IPS DF 4.7 (cell line): ENCODE data around the gene OR10A5.
"Not testable (repeated sequence)": the region's sequence is repeated elsewhere in the genome, so short reads cannot be mapped to it uniquely, and the experiment has no call there.

Experiments used
- DNase-seq: peaks from one replicate; pipeline ENCODE4 v3.0.0-alpha.2; 2013; ENCODE audit warnings: low spot score; ENCODE audit errors: extremely low read depth

OR10A5 gene

DNA sequence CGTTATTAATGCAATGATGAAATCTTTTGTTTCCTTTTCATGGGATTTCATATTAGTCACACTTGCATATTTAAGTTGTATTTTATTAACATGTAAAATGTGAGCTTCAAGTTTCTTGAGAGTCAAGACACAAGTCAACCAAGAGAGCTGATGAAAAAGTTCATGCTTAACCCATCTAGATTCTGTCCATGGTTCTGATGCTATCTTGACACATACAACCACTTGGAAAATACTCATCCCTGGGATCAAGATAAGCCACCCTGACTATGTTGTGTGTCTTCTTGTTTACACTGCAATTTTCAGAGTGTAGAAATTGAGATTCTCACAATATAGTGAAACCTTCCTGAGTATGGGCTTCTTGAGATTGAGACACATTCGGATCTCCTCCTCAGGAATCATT lies 30.3 kb downstream of the OR10A5 start:
- DNase-seq = no peak

DNA sequence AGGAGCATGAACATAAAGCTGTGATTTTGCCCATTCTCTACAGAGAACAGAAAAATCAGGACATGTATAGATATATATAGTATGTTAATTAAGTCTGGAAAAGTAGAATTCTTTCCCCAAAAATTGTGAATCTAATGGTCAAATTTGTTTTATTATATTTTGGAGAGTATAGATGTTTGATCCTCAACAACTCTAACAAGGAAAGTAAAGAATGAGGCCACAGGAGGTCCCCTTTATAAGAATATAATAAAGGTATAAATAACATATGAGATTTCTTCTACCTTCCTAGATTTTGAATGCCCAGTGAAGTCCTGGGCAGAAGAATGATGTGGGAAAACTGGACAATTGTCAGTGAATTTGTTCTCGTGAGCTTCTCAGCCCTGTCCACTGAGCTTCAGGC lies 30.8 kb downstream of the OR10A5 start, which contains the start of gene OR10A4:
OR10A4 (plus strand) TSS at position 301 of the 400 bp plus-strand sequence; CDS start at position 324, 23 bp downstream.
- no peak for DNase-seq

DNA sequence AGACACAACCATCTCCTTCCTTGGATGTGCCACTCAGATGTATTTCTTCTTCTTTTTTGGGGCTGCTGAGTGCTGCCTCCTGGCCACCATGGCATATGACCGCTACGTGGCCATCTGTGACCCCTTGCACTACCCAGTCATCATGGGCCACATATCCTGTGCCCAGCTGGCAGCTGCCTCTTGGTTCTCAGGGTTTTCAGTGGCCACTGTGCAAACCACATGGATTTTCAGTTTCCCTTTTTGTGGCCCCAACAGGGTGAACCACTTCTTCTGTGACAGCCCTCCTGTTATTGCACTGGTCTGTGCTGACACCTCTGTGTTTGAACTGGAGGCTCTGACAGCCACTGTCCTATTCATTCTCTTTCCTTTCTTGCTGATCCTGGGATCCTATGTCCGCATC lies 31.4 kb downstream of the OR10A5 start:
- DNase-seq = no peak

DNA sequence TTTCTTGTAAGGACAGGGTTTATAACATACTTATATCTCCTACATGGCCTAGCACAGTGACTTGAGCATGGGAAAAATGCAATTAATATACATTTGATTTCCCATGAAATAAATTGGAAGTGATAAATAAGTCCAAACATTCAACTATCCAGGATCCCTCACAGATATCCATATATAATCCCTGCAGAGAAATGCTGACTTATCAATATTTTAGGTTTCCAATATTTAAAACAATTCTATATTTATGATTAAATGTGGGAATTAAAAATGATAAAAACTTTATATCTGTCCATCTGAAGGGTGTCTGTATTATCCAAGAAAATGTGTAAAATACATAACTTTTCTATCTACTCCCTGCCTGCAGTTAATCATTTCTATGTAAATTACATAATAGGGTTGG lies 37.3 kb downstream of the OR10A5 start:
- DNase-seq = no peak

DNA sequence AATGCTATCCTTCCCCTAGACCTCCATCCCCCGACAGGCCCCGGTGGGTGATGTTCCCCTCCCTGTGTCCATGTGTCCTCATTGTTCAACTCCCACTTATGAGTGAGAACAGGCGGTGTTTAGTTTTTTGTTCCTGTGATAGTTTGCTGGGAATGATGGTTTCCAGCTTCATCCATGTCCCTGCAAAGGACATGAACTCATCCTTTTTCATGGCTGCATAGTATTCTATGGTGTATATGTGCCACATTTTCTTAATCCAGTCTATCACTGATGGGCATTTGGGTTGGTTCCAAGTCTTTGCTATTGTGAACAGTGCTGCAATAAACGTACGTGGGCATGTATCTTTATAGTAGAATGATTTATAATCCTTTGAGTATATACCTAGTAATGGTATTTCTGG lies 42.2 kb downstream of the OR10A5 start:
- DNase-seq = not testable (repeated sequence)

DNA sequence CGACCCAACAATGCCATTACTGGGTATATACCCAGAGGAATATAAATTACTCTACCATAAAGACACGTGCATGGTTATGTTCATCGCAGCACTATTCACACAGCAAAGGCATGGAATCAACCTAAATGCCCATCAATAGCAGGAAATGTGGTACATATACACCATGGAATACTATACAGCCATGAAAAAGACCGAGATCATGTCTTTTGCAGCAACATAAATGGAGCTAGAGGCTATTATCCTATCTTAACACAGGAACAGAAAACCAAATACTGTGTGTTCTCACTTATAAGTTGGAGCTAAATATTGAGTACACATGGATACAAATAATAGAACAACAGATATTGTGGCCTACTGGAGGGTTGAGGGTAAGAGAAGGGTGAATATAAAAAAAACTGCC lies 43.3 kb downstream of the OR10A5 start:
- DNase-seq = no peak

DNA sequence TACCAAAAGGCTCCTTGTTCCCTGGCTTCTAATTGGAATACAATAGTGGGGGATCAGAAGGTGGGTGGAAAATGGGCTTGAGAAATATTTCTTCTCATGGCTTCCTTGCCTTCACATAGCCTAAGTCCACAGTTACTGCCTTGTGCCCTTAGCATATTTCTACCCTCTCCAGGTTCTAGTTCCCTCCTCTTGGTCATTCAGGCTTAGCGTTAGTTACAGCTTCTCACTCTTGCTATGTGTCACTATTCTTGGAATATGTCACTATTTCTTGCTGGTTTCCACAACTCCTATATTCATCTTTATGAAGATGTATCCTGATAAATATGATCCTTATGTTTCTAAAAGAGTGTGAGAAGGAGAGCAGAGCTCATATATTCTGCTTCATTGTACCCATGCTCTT lies 44.4 kb downstream of the OR10A5 start:
- DNase-seq = no peak

DNA sequence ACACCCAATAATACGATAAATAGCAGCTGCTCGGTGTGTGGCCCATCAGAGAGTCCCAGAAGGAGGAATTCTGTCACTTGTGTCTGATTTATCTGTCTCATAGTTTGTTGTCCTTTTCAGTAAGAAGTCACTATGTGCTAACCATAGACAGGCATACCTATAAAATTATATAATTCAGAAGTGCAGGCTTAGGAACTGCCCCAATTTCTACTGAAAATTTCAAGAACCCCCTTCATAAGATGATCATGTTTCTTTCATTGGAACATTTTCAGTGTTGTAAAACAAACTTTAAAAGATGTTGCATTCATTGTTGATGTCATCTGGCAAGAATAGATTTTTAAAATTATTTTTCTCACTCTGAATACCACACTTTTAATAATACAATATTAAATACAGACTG lies 46.9 kb downstream of the OR10A5 start, which contains the start of gene OR2D2:
OR2D2 (minus strand) TSS at position 101 of the 400 bp plus-strand sequence; CDS start at position 101, 0 bp downstream.
- DNase-seq = no peak

DNA sequence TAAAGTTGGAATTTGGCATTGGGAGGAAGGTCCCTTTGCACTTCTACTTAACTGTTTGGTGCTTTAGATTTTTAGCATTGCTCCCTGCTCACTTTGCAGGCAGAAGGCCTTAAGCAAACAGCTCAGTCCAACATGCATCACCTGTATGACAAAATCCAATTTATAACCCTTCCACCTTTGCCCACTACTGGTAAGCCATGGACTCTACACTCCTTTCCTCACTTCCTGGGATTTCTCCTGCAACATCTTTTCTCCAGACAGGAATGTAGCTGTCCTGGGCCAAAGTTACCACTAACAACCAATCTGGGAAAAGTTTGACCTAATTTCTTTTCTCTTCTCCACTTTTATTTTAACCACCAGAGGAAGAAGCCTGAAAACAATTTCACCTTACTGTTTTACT lies 48.6 kb downstream of the OR10A5 start:
- no peak for DNase-seq

DNA sequence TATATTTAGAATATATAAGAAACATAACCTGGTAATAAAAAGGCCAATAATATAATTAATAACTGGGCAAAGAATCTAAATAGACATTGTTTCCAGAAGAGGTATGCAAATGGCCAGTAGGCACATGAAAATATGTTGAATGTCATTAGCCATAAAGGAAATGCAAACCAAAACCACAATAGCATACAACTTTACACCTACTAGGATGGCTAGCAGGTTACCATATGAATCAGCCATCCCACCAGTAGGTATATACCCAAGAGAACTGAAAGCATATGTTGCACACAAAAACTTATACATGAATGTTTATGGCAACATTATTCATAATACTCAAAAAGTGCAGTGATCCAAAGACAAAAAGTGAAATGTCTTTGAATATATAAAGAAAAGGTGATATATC lies 49.5 kb downstream of the OR10A5 start:
- DNase-seq = no peak
